ENCODE measurements around the gene HABP2. TPM values are rescaled to one million over a fixed set of nuclear protein-coding genes. Genes with fewer than 3 reads are reported as not detected.

Gene HABP2
- total RNA-seq (2022; extraction: Qiagen RNA extraction), result 0.08 to 0.19 TPM (median 0.10 TPM) in 5 replicates

DNA sequence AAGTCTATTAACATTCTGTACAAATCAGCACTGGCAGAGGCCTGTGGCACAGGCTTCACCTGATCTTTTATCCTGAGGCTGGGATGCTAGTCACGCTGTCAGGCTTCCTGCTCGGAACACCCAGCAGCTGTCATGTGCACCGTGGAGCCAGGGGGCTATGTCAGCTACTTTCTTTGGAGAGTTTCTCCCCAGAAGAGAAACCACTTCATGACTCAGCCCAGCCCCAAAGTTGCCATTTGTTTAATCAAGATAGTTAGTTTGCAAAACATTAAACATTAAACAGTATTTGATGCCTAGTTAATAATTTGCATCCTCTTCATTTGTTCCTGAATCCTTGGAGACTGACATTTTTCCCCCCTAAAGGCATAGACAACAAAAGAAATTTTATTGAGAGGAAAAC lies at the start of gene HABP2:
Gene HABP2, plus strand, starts transcription at position 353 of the 400 bp plus-strand sequence. CDS start 69 bp downstream, outside the sequence.

Other genes starting within 250 kb of the HABP2 start
- gene NRAP, start 111.0 kb downstream of the HABP2 start, total RNA-seq (2022; extraction: Qiagen RNA extraction), result 0.01 TPM in 1 of 5 replicates, not detected in the others
- gene CASP7, start 126.9 kb downstream of the HABP2 start, total RNA-seq (2022; extraction: Qiagen RNA extraction), result 23.5 to 31.9 TPM (median 26.6 TPM) in 5 replicates
- gene PLEKHS1, start 198.6 kb downstream of the HABP2 start, total RNA-seq (2022; extraction: Qiagen RNA extraction), result 0.02 to 0.06 TPM (median 0.03 TPM) in 4 of 5 replicates, not detected in the other